Panc1 (cell line): Measurements from ENCODE around the gene FHIT.

Source experiments
- POLR2AphosphoS5 ChIP-seq: IDR thresholded peaks from 2 replicates; pipeline ENCODE4 v1.6.1; 2012; ENCODE audit warnings: mild to moderate bottlenecking, low read depth, low read length, moderate library complexity
- SIN3A ChIP-seq: IDR thresholded peaks from 2 replicates; pipeline ENCODE4 v1.6.1; 2012; ENCODE audit warnings: low read depth, mild to moderate bottlenecking, low read length, moderate library complexity, borderline replicate concordance; ENCODE audit not compliant: insufficient read depth
- TCF7L2 ChIP-seq: IDR thresholded peaks from 2 replicates; pipeline ENCODE4 v1.6.1; 2011; ENCODE audit warnings: mild to moderate bottlenecking, low read depth, low read length, inconsistent platforms
- TF ChIP-seq, protein P1 (sequence below): fragments of 450-650 bp; IDR thresholded peaks from 2 replicates; pipeline ENCODE4 v1.5.1; 2017; ENCODE audit warnings: mild to moderate bottlenecking
- TF ChIP-seq, protein P2 (sequence below), 2 experiments: IDR thresholded peaks; 2 replicates each; pipeline ENCODE4 v1.6.1; 2011 to 2012; ENCODE audit warnings: low read depth in 2 of 2, control low read depth in 1 of 2, low read length in 1 of 2, mild to moderate bottlenecking in 1 of 2, moderate library complexity in 1 of 2; ENCODE audit not compliant: insufficient read depth in 1 of 2

DNA sequence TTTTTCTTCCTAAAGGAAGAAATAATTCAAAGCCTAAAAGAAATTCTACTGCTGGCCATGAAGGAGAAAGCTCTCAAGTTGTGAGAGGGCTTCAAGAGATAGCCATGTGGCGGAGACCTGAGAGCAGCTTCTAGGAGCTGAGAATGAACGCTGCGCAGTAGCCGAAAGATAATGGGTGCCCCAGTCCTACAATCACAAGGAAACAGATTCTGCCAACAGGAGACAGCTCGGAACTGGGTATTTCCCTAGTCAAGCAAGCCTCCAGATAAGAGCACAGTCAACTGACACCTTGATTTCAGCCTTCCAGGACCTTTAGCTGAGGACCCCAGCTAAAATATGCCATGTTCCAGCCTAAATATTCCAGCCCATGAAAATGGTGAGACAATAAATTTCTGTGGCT is 824.1 kb downstream of the FHIT start:
- TF ChIP-seq, protein P1, sequence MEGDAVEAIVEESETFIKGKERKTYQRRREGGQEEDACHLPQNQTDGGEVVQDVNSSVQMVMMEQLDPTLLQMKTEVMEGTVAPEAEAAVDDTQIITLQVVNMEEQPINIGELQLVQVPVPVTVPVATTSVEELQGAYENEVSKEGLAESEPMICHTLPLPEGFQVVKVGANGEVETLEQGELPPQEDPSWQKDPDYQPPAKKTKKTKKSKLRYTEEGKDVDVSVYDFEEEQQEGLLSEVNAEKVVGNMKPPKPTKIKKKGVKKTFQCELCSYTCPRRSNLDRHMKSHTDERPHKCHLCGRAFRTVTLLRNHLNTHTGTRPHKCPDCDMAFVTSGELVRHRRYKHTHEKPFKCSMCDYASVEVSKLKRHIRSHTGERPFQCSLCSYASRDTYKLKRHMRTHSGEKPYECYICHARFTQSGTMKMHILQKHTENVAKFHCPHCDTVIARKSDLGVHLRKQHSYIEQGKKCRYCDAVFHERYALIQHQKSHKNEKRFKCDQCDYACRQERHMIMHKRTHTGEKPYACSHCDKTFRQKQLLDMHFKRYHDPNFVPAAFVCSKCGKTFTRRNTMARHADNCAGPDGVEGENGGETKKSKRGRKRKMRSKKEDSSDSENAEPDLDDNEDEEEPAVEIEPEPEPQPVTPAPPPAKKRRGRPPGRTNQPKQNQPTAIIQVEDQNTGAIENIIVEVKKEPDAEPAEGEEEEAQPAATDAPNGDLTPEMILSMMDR, result no peak
- TF ChIP-seq TCF7L2 (no peak), POLR2AphosphoS5 (no peak), SIN3A (no peak)
- TF ChIP-seq, protein P2, sequence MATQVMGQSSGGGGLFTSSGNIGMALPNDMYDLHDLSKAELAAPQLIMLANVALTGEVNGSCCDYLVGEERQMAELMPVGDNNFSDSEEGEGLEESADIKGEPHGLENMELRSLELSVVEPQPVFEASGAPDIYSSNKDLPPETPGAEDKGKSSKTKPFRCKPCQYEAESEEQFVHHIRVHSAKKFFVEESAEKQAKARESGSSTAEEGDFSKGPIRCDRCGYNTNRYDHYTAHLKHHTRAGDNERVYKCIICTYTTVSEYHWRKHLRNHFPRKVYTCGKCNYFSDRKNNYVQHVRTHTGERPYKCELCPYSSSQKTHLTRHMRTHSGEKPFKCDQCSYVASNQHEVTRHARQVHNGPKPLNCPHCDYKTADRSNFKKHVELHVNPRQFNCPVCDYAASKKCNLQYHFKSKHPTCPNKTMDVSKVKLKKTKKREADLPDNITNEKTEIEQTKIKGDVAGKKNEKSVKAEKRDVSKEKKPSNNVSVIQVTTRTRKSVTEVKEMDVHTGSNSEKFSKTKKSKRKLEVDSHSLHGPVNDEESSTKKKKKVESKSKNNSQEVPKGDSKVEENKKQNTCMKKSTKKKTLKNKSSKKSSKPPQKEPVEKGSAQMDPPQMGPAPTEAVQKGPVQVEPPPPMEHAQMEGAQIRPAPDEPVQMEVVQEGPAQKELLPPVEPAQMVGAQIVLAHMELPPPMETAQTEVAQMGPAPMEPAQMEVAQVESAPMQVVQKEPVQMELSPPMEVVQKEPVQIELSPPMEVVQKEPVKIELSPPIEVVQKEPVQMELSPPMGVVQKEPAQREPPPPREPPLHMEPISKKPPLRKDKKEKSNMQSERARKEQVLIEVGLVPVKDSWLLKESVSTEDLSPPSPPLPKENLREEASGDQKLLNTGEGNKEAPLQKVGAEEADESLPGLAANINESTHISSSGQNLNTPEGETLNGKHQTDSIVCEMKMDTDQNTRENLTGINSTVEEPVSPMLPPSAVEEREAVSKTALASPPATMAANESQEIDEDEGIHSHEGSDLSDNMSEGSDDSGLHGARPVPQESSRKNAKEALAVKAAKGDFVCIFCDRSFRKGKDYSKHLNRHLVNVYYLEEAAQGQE (IDR thresholded peaks at IDR 0.05; ENCODE audit: insufficient read depth in 1 of 2, low read depth in 2 of 2, low read length in 1 of 2), result no peak
